ENCODE data around the gene IDUA.
A peak's percentile ranks its signal among the peaks of the same experiment; 100 is the strongest.

Gene IDUA

DNA sequence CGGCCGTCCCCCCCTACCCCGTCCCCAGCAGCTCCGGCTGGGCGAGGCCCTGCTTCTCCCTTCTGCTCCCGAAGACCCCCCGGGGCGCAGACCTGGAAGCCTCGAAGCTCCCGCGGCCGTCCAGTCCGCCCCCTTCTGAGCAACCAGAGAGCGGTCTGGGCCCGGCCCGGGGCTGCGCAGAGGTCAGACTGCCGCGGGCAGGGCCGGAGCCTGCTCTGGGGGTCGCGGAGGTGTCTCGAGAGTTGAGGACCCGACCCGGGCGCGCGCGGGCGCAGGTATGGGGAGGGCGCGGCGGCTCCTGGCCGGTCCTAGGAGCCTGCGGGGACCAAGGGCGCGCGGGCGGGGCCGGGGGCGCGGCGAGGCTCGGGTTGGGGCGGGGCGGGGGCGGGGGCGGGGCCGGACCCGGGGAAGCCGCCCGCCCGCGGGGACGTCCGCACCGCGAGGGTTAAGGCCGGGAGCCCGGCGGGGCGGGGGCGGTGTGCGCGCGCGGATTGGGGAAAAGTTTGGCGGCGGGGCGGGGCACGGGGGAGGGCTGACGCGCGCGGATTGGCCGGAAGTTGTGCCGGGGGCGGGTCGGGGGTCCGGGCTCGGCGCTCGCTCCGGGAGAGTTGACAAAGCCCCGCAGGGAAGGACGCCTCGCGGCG, 24.3 kb downstream of the IDUA start, which contains the start of gene FGFRL1:
FGFRL1 (plus strand) TSS at position 605 of the 644 bp plus-strand sequence. CDS start 860 bp downstream, outside the sequence.
- TF ChIP-seq SUZ12 (IDR thresholded peaks at IDR 0.05) (no peak), CTBP1 (IDR thresholded peaks at IDR 0.05; ENCODE audit: borderline replicate concordance) (no peak), ARNT (IDR thresholded peaks at IDR 0.05) (no peak), HDGF (IDR thresholded peaks at IDR 0.05; ENCODE audit: borderline replicate concordance) (no peak), SP1 (IDR thresholded peaks at IDR 0.05) (no peak), FOXM1 (IDR thresholded peaks at IDR 0.05; ENCODE audit: borderline replicate concordance) (no peak), TARDBP (IDR thresholded peaks at IDR 0.05) (no peak), L3MBTL2 (conservative IDR thresholded peaks at IDR 0.05) (no peak), FOXK2 (IDR thresholded peaks at IDR 0.05) (no peak), LEF1 (IDR thresholded peaks at IDR 0.05; ENCODE audit: borderline replicate concordance) (no peak)
- TF ChIP-seq, protein P1, sequence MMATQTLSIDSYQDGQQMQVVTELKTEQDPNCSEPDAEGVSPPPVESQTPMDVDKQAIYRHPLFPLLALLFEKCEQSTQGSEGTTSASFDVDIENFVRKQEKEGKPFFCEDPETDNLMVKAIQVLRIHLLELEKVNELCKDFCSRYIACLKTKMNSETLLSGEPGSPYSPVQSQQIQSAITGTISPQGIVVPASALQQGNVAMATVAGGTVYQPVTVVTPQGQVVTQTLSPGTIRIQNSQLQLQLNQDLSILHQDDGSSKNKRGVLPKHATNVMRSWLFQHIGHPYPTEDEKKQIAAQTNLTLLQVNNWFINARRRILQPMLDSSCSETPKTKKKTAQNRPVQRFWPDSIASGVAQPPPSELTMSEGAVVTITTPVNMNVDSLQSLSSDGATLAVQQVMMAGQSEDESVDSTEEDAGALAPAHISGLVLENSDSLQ (IDR thresholded peaks at IDR 0.05): no peak
- ChIA-PET POLR2A (interaction anchor here (0.7 kb wide), 1 partner anchor 79 kb away, joined by 4 read pairs; the partner anchor contains the start of genes GAK and TMEM175), CTCF (no interaction called here)
- peak; percentile 94 for DNase-seq (ENCODE audit: extremely low spot score)

- no peak for DNase-seq (ENCODE audit: extremely low spot score)
- POLR2A ChIA-PET: no interaction called here
- TF ChIP-seq NFRKB (IDR thresholded peaks at IDR 0.05): no peak
- TF ChIP-seq, protein P1 (IDR thresholded peaks at IDR 0.05): no peak
- TF ChIP-seq BHLHE40 (IDR thresholded peaks at IDR 0.05; ENCODE audit: borderline replicate concordance): no peak
- no peak for TF ChIP-seq HDGF (IDR thresholded peaks at IDR 0.05; ENCODE audit: borderline replicate concordance)
- no peak for TF ChIP-seq TARDBP (IDR thresholded peaks at IDR 0.05)
- TF ChIP-seq ELF4 (IDR thresholded peaks at IDR 0.05): no peak
- no peak for TF ChIP-seq CTBP1 (IDR thresholded peaks at IDR 0.05; ENCODE audit: borderline replicate concordance)
- no peak for TF ChIP-seq SUZ12 (IDR thresholded peaks at IDR 0.05)
- no peak for TF ChIP-seq ZNF384 (IDR thresholded peaks at IDR 0.05)
- no peak for TF ChIP-seq FOXA1 (IDR thresholded peaks at IDR 0.05)
- CTCF ChIA-PET: no interaction called here
These were observed 24.8 kb downstream of the IDUA start for GRCh38 chr4:1011666-1012033.

GRCh38 chr4:1012034-1012739, 25.3 kb downstream of the IDUA start:
- ChIA-PET POLR2A (no interaction called here), CTCF (no interaction called here)
- TF ChIP-seq FOXK2 (IDR thresholded peaks at IDR 0.05): no peak
- TF ChIP-seq ARNT (IDR thresholded peaks at IDR 0.05): no peak
- no peak for TF ChIP-seq LEF1 (IDR thresholded peaks at IDR 0.05; ENCODE audit: borderline replicate concordance)
- no peak for TF ChIP-seq HDGF (IDR thresholded peaks at IDR 0.05; ENCODE audit: borderline replicate concordance)
- no peak for TF ChIP-seq NFRKB (IDR thresholded peaks at IDR 0.05)
- TF ChIP-seq, protein P1 (IDR thresholded peaks at IDR 0.05): no peak
- TF ChIP-seq TARDBP (IDR thresholded peaks at IDR 0.05): no peak
- no peak for TF ChIP-seq FOXM1 (IDR thresholded peaks at IDR 0.05; ENCODE audit: borderline replicate concordance)
- no peak for TF ChIP-seq ELF4 (IDR thresholded peaks at IDR 0.05)
- TF ChIP-seq CTBP1 (IDR thresholded peaks at IDR 0.05; ENCODE audit: borderline replicate concordance): no peak
- TF ChIP-seq SP1 (IDR thresholded peaks at IDR 0.05): no peak
- TF ChIP-seq SUZ12 (IDR thresholded peaks at IDR 0.05): no peak
- TF ChIP-seq L3MBTL2 (conservative IDR thresholded peaks at IDR 0.05): no peak
- TF ChIP-seq ZNF384 (IDR thresholded peaks at IDR 0.05): no peak
- no peak for TF ChIP-seq BHLHE40 (IDR thresholded peaks at IDR 0.05; ENCODE audit: borderline replicate concordance)
- TF ChIP-seq FOXA1 (IDR thresholded peaks at IDR 0.05): no peak
- DNase-seq (ENCODE audit: extremely low spot score): no peak

DNA sequence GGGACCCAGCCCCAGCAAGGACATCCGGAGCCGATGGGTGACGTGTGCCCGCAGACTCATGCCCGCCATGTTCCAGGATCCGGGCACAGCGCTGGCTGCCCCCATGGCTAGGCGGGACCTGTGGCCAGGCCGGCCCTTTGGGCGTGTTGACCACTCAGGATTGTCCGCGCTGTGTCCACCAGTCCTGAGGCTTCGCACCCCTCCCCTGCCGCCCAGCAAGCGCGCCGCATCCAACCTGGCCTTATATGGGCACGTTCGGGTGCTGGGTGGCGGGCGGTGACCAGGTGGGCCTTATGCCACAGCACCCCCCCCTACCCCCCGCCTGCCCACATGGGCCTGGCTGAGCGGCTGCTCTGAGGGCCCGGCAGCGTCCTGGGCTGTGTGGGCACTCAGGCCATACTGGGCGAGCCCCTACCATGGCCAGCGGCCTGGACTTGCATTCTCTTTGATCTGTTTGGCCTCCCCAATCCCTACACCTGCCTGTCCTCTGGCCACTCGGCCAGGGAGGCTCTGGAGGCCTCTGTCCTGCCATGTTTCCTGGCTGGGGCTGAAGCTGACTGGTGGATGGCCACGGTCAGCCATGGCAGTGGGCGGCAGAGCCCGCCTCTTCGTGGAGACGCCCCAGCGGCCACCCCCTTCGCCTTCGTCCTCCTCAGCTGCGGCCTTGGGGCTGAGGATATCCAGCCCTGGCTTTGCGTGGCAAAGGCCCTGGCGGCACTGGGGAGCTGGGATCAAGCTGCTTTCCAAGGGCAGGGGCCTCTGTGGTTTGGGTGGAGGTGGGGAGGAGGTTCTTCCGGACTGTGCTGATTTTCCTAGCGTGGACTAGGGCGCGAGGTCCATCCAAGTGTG, 26.6 kb downstream of the IDUA start:
- no peak for TF ChIP-seq ARNT (IDR thresholded peaks at IDR 0.05)
- TF ChIP-seq FOXK2 (IDR thresholded peaks at IDR 0.05): no peak
- TF ChIP-seq HDGF (IDR thresholded peaks at IDR 0.05; ENCODE audit: borderline replicate concordance): no peak
- no peak for TF ChIP-seq SUZ12 (IDR thresholded peaks at IDR 0.05)

GRCh38 chr4:1014291-1015167, 27.7 kb downstream of the IDUA start:
- ChIA-PET POLR2A (interaction anchor here (1.0 kb wide), 1 partner anchor 27 kb away, joined by 3 read pairs; no protein-coding TSS in a partner anchor), CTCF (no interaction called here)
- no peak for DNase-seq (ENCODE audit: extremely low spot score)
- TF ChIP-seq SP1 (IDR thresholded peaks at IDR 0.05): no peak
- no peak for TF ChIP-seq ARNT (IDR thresholded peaks at IDR 0.05)
- TF ChIP-seq CTBP1 (IDR thresholded peaks at IDR 0.05; ENCODE audit: borderline replicate concordance): no peak
- TF ChIP-seq FOXA1 (IDR thresholded peaks at IDR 0.05): no peak
- TF ChIP-seq, protein P1 (IDR thresholded peaks at IDR 0.05): no peak
- TF ChIP-seq FOXK2 (IDR thresholded peaks at IDR 0.05): no peak
- no peak for TF ChIP-seq ELF4 (IDR thresholded peaks at IDR 0.05)
- no peak for TF ChIP-seq SUZ12 (IDR thresholded peaks at IDR 0.05)
- no peak for TF ChIP-seq TARDBP (IDR thresholded peaks at IDR 0.05)
- TF ChIP-seq LEF1 (IDR thresholded peaks at IDR 0.05; ENCODE audit: borderline replicate concordance): no peak
- no peak for TF ChIP-seq ZNF384 (IDR thresholded peaks at IDR 0.05)

More for the DNA sequence above, 26.6 kb downstream of the IDUA start:
- no peak for DNase-seq (ENCODE audit: extremely low spot score)
- ChIA-PET CTCF (no interaction called here), POLR2A (interaction anchor here (1.0 kb wide), 1 partner anchor 26 kb away, joined by 3 read pairs; no protein-coding TSS in a partner anchor)
